K562 (cell line): Measurements from ENCODE around the gene CORO1A. TPM values are rescaled to one million over a fixed set of nuclear protein-coding genes. Genes with fewer than 3 reads are reported as not detected.

Source experiments
- ATAC-seq: fragments of 200-7000 bp; cut with Tn5 transposase; 3 replicates; pipeline ENCODE4 v1.9.1; 2020; ENCODE audit warnings: moderate library complexity
- BruUV-seq: library from RNA; stranded (reverse); fragments of 400-500 nt; replicated peaks from 2 replicates; lab custom pipeline; 2021; lab: Mats Ljungman, UMichigan
- CTCF ChIA-PET: fragments of 300-600 bp; formaldehyde crosslinking; extraction: SDS; loops from one replicate; lab custom pipeline; 2021; ENCODE audit warnings: low intra/inter-chr PET ratio; lab: Yijun Ruan, JAX
- POLR2A ChIA-PET: fragments of 300-600, 350-650 bp; sonication (Branson Sonifier 250); formaldehyde crosslinking; extraction: SDS; loops from one replicate; lab custom pipeline; 2021; ENCODE audit warnings: antibody characterized with exemption, inconsistent platforms; lab: Yijun Ruan, JAX
- DNase-seq, 4 experiments: peaks; one replicate each; pipeline versions ENCODE4 v3.0.0 to v3.0.0-alpha.2; 2011 to 2018; ENCODE audit warnings: low spot score in 3 of 4, mixed read lengths in 3 of 4; ENCODE audit errors: extremely low read depth in 1 of 4
- FAIRE-seq: peaks from 2 replicates; lab custom pipeline; 2011; peaks lifted over from hg19 to GRCh38; lab: Jason Lieb, UNC
- H2AFZ ChIP-seq: 2 replicates; pipeline ENCODE4 v1.6.0; 2011; ENCODE audit warnings: low read depth, low read length, control low read depth, inconsistent platforms
- H3K27ac ChIP-seq: fragments of 200-600 bp; 3 replicates; pipeline ENCODE4 v1.8.0; 2011; ENCODE audit warnings: low read depth, mild to moderate bottlenecking, control low read depth, inconsistent platforms, low read length, moderate library complexity, mixed read lengths; ENCODE audit errors: extremely low read depth
- H3K27me3 ChIP-seq, 2 experiments: fragments of 300-600 bp in 1 of 2; 2 replicates in 1 of 2; 3 replicates in 1 of 2; pipeline versions ENCODE4 v1.6.0 to v1.8.0; 2011; ENCODE audit warnings: inconsistent platforms in 2 of 2, low read length in 2 of 2, mild to moderate bottlenecking in 1 of 2, mixed read lengths in 1 of 2, moderate library complexity in 1 of 2; ENCODE audit not compliant: control insufficient read depth in 2 of 2, insufficient read depth in 2 of 2
- H3K36me3 ChIP-seq: fragments of 300-600 bp; 3 replicates; pipeline ENCODE4 v1.8.0; 2011; ENCODE audit warnings: mild to moderate bottlenecking, low read length, inconsistent platforms; ENCODE audit not compliant: control insufficient read depth, insufficient read depth
- H3K4me1 ChIP-seq, 2 experiments: fragments of 200-600 bp in 1 of 2; replicated peaks in 1 of 2; 2 replicates in 1 of 2; 3 replicates in 1 of 2; pipeline versions ENCODE4 v1.5.1 to v1.8.0; 2011; ENCODE audit warnings: inconsistent platforms in 2 of 2, low read length in 2 of 2, mild to moderate bottlenecking in 1 of 2, mixed read lengths in 1 of 2, moderate library complexity in 1 of 2; ENCODE audit not compliant: control insufficient read depth in 2 of 2, insufficient read depth in 2 of 2
- H3K4me2 ChIP-seq: 2 replicates; pipeline ENCODE4 v1.6.1; 2011; ENCODE audit warnings: low read length, control low read depth, inconsistent platforms, mixed read lengths; ENCODE audit not compliant: insufficient read depth
- H3K4me3 ChIP-seq: fragments of 200-600 bp; sonication (generic), shearing (Covaris generic); 2 replicates; pipeline ENCODE4 v1.5.1; 2016; ENCODE audit warnings: control low read depth, inconsistent platforms
- H3K79me2 ChIP-seq: fragments of 200-600 bp; 3 replicates; pipeline ENCODE4 v1.8.0; 2011; ENCODE audit warnings: low read length, inconsistent platforms; ENCODE audit not compliant: control insufficient read depth, insufficient read depth
- H3K9ac ChIP-seq, 2 experiments: 2 replicates each; pipeline versions ENCODE4 v1.6.0 to v1.6.1; 2011; ENCODE audit warnings: low read depth in 2 of 2, low read length in 2 of 2, control low read depth in 1 of 2, inconsistent platforms in 1 of 2, mild to moderate bottlenecking in 1 of 2, mixed read lengths in 1 of 2; ENCODE audit not compliant: insufficient read depth in 1 of 2
- H3K9me1 ChIP-seq: one replicate; pipeline ENCODE4 v1.6.0; 2011; ENCODE audit warnings: inconsistent platforms, mild to moderate bottlenecking, low read length, moderate library complexity; ENCODE audit not compliant: control insufficient read depth, insufficient read depth
- H3K9me3 ChIP-seq: replicated peaks from 2 replicates; pipeline ENCODE4 v1.5.1; 2011; ENCODE audit warnings: low read depth, low read length, inconsistent platforms; ENCODE audit not compliant: control insufficient read depth, insufficient read depth
- H4K20me1 ChIP-seq: replicated peaks from 2 replicates; pipeline ENCODE4 v1.6.1; 2011; ENCODE audit warnings: low read length, inconsistent platforms, mixed read lengths; ENCODE audit not compliant: control insufficient read depth, insufficient read depth
- SETDB1 ChIP-seq: IDR thresholded peaks from one replicate; pipeline ENCODE4 v1.6.1; 2012; ENCODE audit warnings: low read length, control low read depth, inconsistent platforms
- SREBF2 ChIP-seq: sonication (generic); formaldehyde crosslinking; IDR thresholded peaks from 2 replicates; pipeline ENCODE4 v1.4.0; 2020; ENCODE audit warnings: mild to moderate bottlenecking, missing genetic modification reagents
- STAT5A ChIP-seq: IDR thresholded peaks from 2 replicates; pipeline ENCODE4 v1.6.1; 2012; ENCODE audit warnings: low read length, inconsistent platforms, borderline replicate concordance
- ZBTB2 ChIP-seq: fragments of 450-650 bp; IDR thresholded peaks from 2 replicates; pipeline ENCODE4 v1.6.1; 2016; ENCODE audit warnings: antibody characterized with exemption
- ZFX ChIP-seq: sonication (generic); formaldehyde crosslinking; IDR thresholded peaks from 2 replicates; pipeline ENCODE4 v1.8.0; 2022; ENCODE audit warnings: mild to moderate bottlenecking, missing genetic modification reagents, moderate library complexity
- ZMIZ1 ChIP-seq, 2 experiments: fragments of 150-350 bp in 1 of 2; IDR thresholded peaks; 2 replicates each; pipeline ENCODE4 v1.6.1; 2012 to 2016; ENCODE audit warnings: low read depth in 2 of 2, low read length in 2 of 2, mild to moderate bottlenecking in 1 of 2, moderate library complexity in 1 of 2
- ZNF121 ChIP-seq: sonication (generic); formaldehyde crosslinking; conservative IDR thresholded peaks from 2 replicates; pipeline ENCODE4 v1.8.0; 2022; ENCODE audit warnings: missing genetic modification reagents
- WGBS: fragments of 100-300 bp; shearing (Covaris generic); methylation state at CpG from one replicate; pipeline ENCODE4 v1.1.6; 2016; ENCODE audit warnings: low coverage, mixed read lengths; ENCODE audit not compliant: insufficient coverage; ENCODE audit errors: missing lambda C conversion rate; 5-methylcytosine and 5-hydroxymethylcytosine counted together
- in situ Hi-C: fragments of 300-500 bp; cut with MboI; formaldehyde crosslinking; loops from 4 replicates; pipeline ENCODE4 v1.15.0; 2018; ENCODE audit warnings: inconsistent platforms, mixed read lengths
- intact Hi-C: fragments of 100-400 bp; cut with micrococcal nuclease; formaldehyde crosslinking; loops from 2 replicates; pipeline ENCODE4 v1.14.2; 2022
- polyA plus RNA-seq, 8 experiments: library from polyadenylated mRNA; depleted of rRNA in 4 of 8; stranded (reverse) in 5 of 8; unstranded in 3 of 8; fragments of >200 nt; fragmentation: Nextera tagmentation in 2 of 8; fragmentation: Illumina TruSeq in 1 of 8; extraction: Ambion mirVana in 2 of 8; extraction: Trizol in 1 of 8; gene quantifications; 2 replicates each; pipeline versions ENCODE4 v1.2.1 to v1.2.3, GENCODE V29; 2011 to 2014; ENCODE audit warnings: inconsistent platforms in 1 of 8, missing spikeins in 1 of 8
- total RNA-seq, 7 experiments: library from RNA; depleted of rRNA in 6 of 7; stranded (reverse); fragments of >200 nt in 6 of 7; fragmentation: Illumina TruSeq in 2 of 7; extraction: Trizol in 2 of 7; gene quantifications; 2 replicates each; pipeline versions ENCODE4 v1.2.1 to v1.2.3, GENCODE V29; 2011 to 2021; ENCODE audit warnings: low replicate concordance in 1 of 7

CORO1A gene
- total and polyA plus RNA-seq, 9 of the 15 experiments (the other 6 are each of a cell fraction or from before 2014, with no cell fraction given) = 0.22 to 23.8 (median 7.6) TPM

- intact Hi-C loops = no loop called here
- H3K4me1 ChIP-seq = peaks cover 10 to 25% of the 10 kb centered on the region in 2 experiments
- WGBS = 34% methylated on average over 9 of the region's 9 CpGs
Observed at GRCh38 chr16:30179931-30180330, 3.5 kb upstream of the CORO1A start.

More at GRCh38 chr16:30179931-30180330, 3.5 kb upstream of the CORO1A start:
- Histone ChIP-seq H3K27me3 (no peaks in the 10 kb centered on the region), H3K9me1 (no peaks in the 10 kb centered on the region), H2AFZ (no peak overlapping the region), H4K20me1 (no peaks in the 10 kb centered on the region), H3K4me2 (no peak overlapping the region), H3K4me3 (no peak overlapping the region), H3K36me3 (no peaks in the 10 kb centered on the region), H3K27ac (no peak overlapping the region), H3K9ac (no peak overlapping the region), H3K79me2 (no peaks in the 10 kb centered on the region), H3K9me3 (no peaks in the 10 kb centered on the region)
- in situ Hi-C loops = no loop called here
- BruUV-seq = no TSS peak
- FAIRE-seq (no peak), DNase-seq (no peak), ATAC-seq (no peak)
- ChIA-PET POLR2A (interaction anchor here (0.5 to 2.0 kb wide), 2 partner anchors 19 to 456 kb away, joined by 5 to 6 read pairs; no protein-coding TSS in a partner anchor), CTCF (no interaction called here)
- no peak for TF ChIP-seq ZBTB2
- no peak for TF ChIP-seq SETDB1
- TF ChIP-seq SREBF2 = no peak
- peak; percentile 50 for TF ChIP-seq ZNF121
- TF ChIP-seq STAT5A = no peak
- no peak for TF ChIP-seq ZMIZ1 (IDR thresholded peaks at IDR 0.05; ENCODE audit: low read depth in 2 of 2, low read length in 2 of 2)
- TF ChIP-seq ZFX (CRISPR knock-in tag) = no peak
